ENCODE results near the gene PTPRG.

DNA sequence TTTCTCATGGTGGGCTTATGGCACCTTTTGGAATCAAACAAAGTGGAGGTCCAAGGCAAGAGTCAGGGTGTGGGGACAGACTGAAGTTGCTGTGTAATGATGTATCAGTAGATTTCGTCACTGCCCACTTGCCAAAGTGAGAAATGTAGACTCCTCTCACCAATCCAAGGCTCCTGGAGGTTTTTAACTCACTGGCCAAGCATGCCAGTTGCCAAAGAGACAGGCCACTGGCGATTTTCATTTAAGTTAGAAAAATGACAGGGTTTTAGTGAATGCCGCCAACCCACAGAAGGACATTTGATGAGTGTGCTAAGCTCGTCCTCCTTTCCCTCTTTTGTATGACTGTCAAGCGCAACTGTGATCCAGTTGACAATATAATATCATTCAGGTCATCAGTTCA lies 602.8 kb downstream of the PTPRG start:
- TF ChIP-seq U2AF1 (optimal IDR thresholded peaks at IDR 0.05; ENCODE audit: low read depth, low read length): no peak
- no peak for TF ChIP-seq CREB1 (IDR thresholded peaks at IDR 0.05)
- TF ChIP-seq CREB1 (CRISPR knock-in tag; IDR thresholded peaks at IDR 0.05): no peak
- TF ChIP-seq, protein P1, sequence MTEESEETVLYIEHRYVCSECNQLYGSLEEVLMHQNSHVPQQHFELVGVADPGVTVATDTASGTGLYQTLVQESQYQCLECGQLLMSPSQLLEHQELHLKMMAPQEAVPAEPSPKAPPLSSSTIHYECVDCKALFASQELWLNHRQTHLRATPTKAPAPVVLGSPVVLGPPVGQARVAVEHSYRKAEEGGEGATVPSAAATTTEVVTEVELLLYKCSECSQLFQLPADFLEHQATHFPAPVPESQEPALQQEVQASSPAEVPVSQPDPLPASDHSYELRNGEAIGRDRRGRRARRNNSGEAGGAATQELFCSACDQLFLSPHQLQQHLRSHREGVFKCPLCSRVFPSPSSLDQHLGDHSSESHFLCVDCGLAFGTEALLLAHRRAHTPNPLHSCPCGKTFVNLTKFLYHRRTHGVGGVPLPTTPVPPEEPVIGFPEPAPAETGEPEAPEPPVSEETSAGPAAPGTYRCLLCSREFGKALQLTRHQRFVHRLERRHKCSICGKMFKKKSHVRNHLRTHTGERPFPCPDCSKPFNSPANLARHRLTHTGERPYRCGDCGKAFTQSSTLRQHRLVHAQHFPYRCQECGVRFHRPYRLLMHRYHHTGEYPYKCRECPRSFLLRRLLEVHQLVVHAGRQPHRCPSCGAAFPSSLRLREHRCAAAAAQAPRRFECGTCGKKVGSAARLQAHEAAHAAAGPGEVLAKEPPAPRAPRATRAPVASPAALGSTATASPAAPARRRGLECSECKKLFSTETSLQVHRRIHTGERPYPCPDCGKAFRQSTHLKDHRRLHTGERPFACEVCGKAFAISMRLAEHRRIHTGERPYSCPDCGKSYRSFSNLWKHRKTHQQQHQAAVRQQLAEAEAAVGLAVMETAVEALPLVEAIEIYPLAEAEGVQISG (CRISPR knock-in tag; IDR thresholded peaks at IDR 0.05): no peak
- TF ChIP-seq FOXK2 (IDR thresholded peaks at IDR 0.05): no peak
- TF ChIP-seq ZFX (CRISPR knock-in tag; IDR thresholded peaks at IDR 0.05; ENCODE audit: low read depth): no peak
- no peak for TF ChIP-seq TCF7 (IDR thresholded peaks at IDR 0.05; ENCODE audit: low read depth)
- no peak for TF ChIP-seq ZUFSP (CRISPR knock-in tag; IDR thresholded peaks at IDR 0.05; ENCODE audit: borderline replicate concordance)
- no peak for TF ChIP-seq EZH2 (conservative IDR thresholded peaks at IDR 0.05; ENCODE audit: low read depth, low read length)
- no peak for TF ChIP-seq CTCF (CRISPR knock-in tag; IDR thresholded peaks at IDR 0.05)
- TF ChIP-seq, protein P2, sequence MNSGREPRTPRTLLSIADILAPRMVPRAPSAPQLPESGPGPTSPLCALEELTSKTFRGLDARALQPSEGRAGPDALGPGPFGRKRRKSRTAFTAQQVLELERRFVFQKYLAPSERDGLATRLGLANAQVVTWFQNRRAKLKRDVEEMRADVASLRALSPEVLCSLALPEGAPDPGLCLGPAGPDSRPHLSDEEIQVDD (CRISPR knock-in tag; IDR thresholded peaks at IDR 0.05; ENCODE audit: borderline replicate concordance): no peak
- no peak for TF ChIP-seq SIN3A (IDR thresholded peaks at IDR 0.05; ENCODE audit: borderline replicate concordance, low read depth, low read length)
- no peak for TF ChIP-seq TGIF2 (CRISPR knock-in tag; IDR thresholded peaks at IDR 0.05)
- no peak for TF ChIP-seq SOX13 (IDR thresholded peaks at IDR 0.05)
- TF ChIP-seq SOX13 (CRISPR knock-in tag; conservative IDR thresholded peaks at IDR 0.05 in 1 of 2, IDR thresholded peaks at IDR 0.05 in 1 of 2): no peak
- TF ChIP-seq RAD21 (CRISPR knock-in tag; IDR thresholded peaks at IDR 0.05): no peak

Data from HepG2 (cell line).